Neural progenitor cell (in vitro differentiated cells): ENCODE data around the gene TCF7L1. TPM values are rescaled to one million over a fixed set of nuclear protein-coding genes. Genes with fewer than 3 reads are reported as not detected.

Experiments used
- DNase-seq: peaks from one replicate; pipeline ENCODE4 v3.0.0-alpha.2; 2016; ENCODE audit warnings: low spot score
- H2AFZ ChIP-seq: fragments of 200-600 bp; sonication (generic); replicated peaks from 2 replicates; pipeline ENCODE4 v1.6.1; 2016; ENCODE audit warnings: antibody characterized with exemption
- H3F3A ChIP-seq: fragments of 200-600 bp; sonication (generic); 2 replicates; pipeline ENCODE4 v1.6.1; 2016; ENCODE audit warnings: antibody characterized with exemption, low read depth
- H3K27ac ChIP-seq: fragments of 200-600 bp; sonication (generic); 2 replicates; pipeline ENCODE4 v1.5.1; 2016; ENCODE audit warnings: mild to moderate bottlenecking
- H3K27me3 ChIP-seq: fragments of 200-600 bp; sonication (generic); 2 replicates; pipeline ENCODE4 v1.6.1; 2016; ENCODE audit warnings: mild to moderate bottlenecking, moderate library complexity
- H3K36me3 ChIP-seq: fragments of 200-600 bp; sonication (generic); 2 replicates; pipeline ENCODE4 v1.5.1; 2016
- H3K4me1 ChIP-seq: fragments of 200-600 bp; sonication (generic); 2 replicates; pipeline ENCODE4 v1.6.1; 2016; ENCODE audit warnings: mixed run types
- H3K4me2 ChIP-seq: fragments of 200-600 bp; sonication (generic); 2 replicates; pipeline ENCODE4 v1.6.1; 2016
- H3K4me3 ChIP-seq: fragments of 200-600 bp; sonication (generic); 2 replicates; pipeline ENCODE4 v1.5.1; 2016
- H3K79me2 ChIP-seq: fragments of 200-600 bp; sonication (generic); 2 replicates; pipeline ENCODE4 v1.6.1; 2016; ENCODE audit warnings: low read depth
- H3K9ac ChIP-seq: fragments of 200-600 bp; sonication (generic); 2 replicates; pipeline ENCODE4 v1.6.1; 2016
- H3K9me3 ChIP-seq: fragments of 200-600 bp; sonication (generic); 2 replicates; pipeline ENCODE4 v1.5.1; 2016; ENCODE audit warnings: low read depth
- H4K20me1 ChIP-seq: fragments of 200-600 bp; sonication (generic); 2 replicates; pipeline ENCODE4 v1.6.1; 2016; ENCODE audit warnings: low read depth
- H3K27ac Mint-ChIP-seq: 3 replicates; pipeline ENCODE4 v1.8.0; 2021; ENCODE audit warnings: mixed read lengths
- H3K27me3 Mint-ChIP-seq: 2 replicates; pipeline ENCODE4 v1.8.0; 2022; ENCODE audit warnings: low read depth, mild to moderate bottlenecking, inconsistent platforms, moderate library complexity, mixed read lengths; ENCODE audit not compliant: insufficient read depth
- H3K36me3 Mint-ChIP-seq: 3 replicates; pipeline ENCODE4 v1.8.0; 2021; ENCODE audit warnings: mixed read lengths
- H3K4me1 Mint-ChIP-seq: 3 replicates; pipeline ENCODE4 v1.8.0; 2021; ENCODE audit warnings: mixed read lengths
- H3K4me3 Mint-ChIP-seq: 3 replicates; pipeline ENCODE4 v1.8.0; 2021; ENCODE audit warnings: mild to moderate bottlenecking, moderate library complexity, mixed read lengths
- H3K9me3 Mint-ChIP-seq: 3 replicates; pipeline ENCODE4 v1.8.0; 2020; ENCODE audit warnings: mixed read lengths
- CTCF ChIP-seq: fragments of 200-600 bp; sonication (generic); IDR thresholded peaks from 2 replicates; pipeline ENCODE4 v1.5.1; 2017; ENCODE audit warnings: antibody characterized with exemption, mild to moderate bottlenecking
- EZH2 ChIP-seq: fragments of 200-600 bp; sonication (generic); IDR thresholded peaks from 2 replicates; pipeline ENCODE4 v1.6.1; 2017; ENCODE audit warnings: antibody characterized with exemption, mild to moderate bottlenecking, moderate library complexity
- EZH2phosphoT487 ChIP-seq: fragments of 200-600 bp; sonication (generic); IDR thresholded peaks from 2 replicates; pipeline ENCODE4 v1.6.1; 2017; ENCODE audit warnings: antibody characterized with exemption
- total RNA-seq: library from RNA; depleted of rRNA; stranded (reverse); fragments of >200 nt; gene quantifications from 2 replicates; pipeline ENCODE4 v1.2.3, GENCODE V29; 2015; ENCODE audit warnings: low replicate concordance

Gene TCF7L1
- total RNA-seq, 1 donor from 2014 or later: 1.0 TPM

GRCh38 chr2:85180322-85181133 lies 47.3 kb downstream of the TCF7L1 start:
- Histone ChIP-seq H3K9me3 (no peaks in the 10 kb centered on the region), H3F3A (peaks cover 46% of the 10 kb centered on the region), H2AFZ (no peak overlapping the region), H3K4me3 (no peak overlapping the region), H3K79me2 (peaks cover 46% of the 10 kb centered on the region), H3K36me3 (no peaks in the 10 kb centered on the region), H3K4me1 (peaks cover 42% of the 10 kb centered on the region), H4K20me1 (peaks cover 23% of the 10 kb centered on the region), H3K27ac (no peak overlapping the region), H3K4me2 (peak overlapping the region; percentile 54), H3K27me3 (no peaks in the 10 kb centered on the region), H3K9ac (no peak overlapping the region)
- DNase-seq: no peak
- H3K36me3 Mint-ChIP-seq: peaks cover 13% of the 10 kb centered on the region
- peaks cover 51% of the 10 kb centered on the region for H3K4me1 Mint-ChIP-seq
- peak overlapping the region; percentile 18 for H3K27ac Mint-ChIP-seq
- H3K4me3 Mint-ChIP-seq: no peak overlapping the region
- TF ChIP-seq EZH2phosphoT487: no peak
- TF ChIP-seq CTCF: no peak
- no peak for TF ChIP-seq EZH2
- H3K9me3 Mint-ChIP-seq: peaks cover 1% of the 10 kb centered on the region
- H3K27me3 Mint-ChIP-seq: peaks cover 6% of the 10 kb centered on the region

GRCh38 chr2:85181134-85181631 lies 48.0 kb downstream of the TCF7L1 start:
- Mint-ChIP-seq H3K36me3 (peaks cover 13% of the 10 kb centered on the region), H3K27me3 (peaks cover 7% of the 10 kb centered on the region), H3K4me1 (peaks cover 47% of the 10 kb centered on the region), H3K27ac (peak overlapping the region; percentile 15), H3K4me3 (no peak overlapping the region), H3K9me3 (peaks cover 3% of the 10 kb centered on the region)
- peak; percentile 24 for DNase-seq
- Histone ChIP-seq H3K4me1 (peaks cover 36% of the 10 kb centered on the region), H3K9me3 (no peaks in the 10 kb centered on the region), H4K20me1 (peaks cover 21% of the 10 kb centered on the region), H3K4me3 (no peak overlapping the region), H3K79me2 (peaks cover 39% of the 10 kb centered on the region), H3F3A (peaks cover 40% of the 10 kb centered on the region), H3K36me3 (no peaks in the 10 kb centered on the region), H3K27ac (no peak overlapping the region), H3K4me2 (peak overlapping the region; percentile 35), H2AFZ (no peak overlapping the region), H3K9ac (no peak overlapping the region), H3K27me3 (no peaks in the 10 kb centered on the region)
- TF ChIP-seq EZH2 (no peak), CTCF (peak; percentile 19)

GRCh38 chr2:85181844-85182456 lies 48.8 kb downstream of the TCF7L1 start:
- no peak overlapping the region for H3K4me3 Mint-ChIP-seq
- H3K4me1 ChIP-seq: peaks cover 32% of the 10 kb centered on the region
- no peak for TF ChIP-seq EZH2
- TF ChIP-seq CTCF: no peak
- TF ChIP-seq EZH2phosphoT487: no peak
- no peaks in the 10 kb centered on the region for H3K9me3 ChIP-seq
- H3K27me3 Mint-ChIP-seq: peaks cover 7% of the 10 kb centered on the region
- peaks cover 47% of the 10 kb centered on the region for H3K4me1 Mint-ChIP-seq
- no peak overlapping the region for H2AFZ ChIP-seq
- peaks cover 14% of the 10 kb centered on the region for H3K36me3 Mint-ChIP-seq
- no peak overlapping the region for H3K4me2 ChIP-seq
- H4K20me1 ChIP-seq: peaks cover 21% of the 10 kb centered on the region
- H3K27me3 ChIP-seq: no peaks in the 10 kb centered on the region
- no peaks in the 10 kb centered on the region for H3K36me3 ChIP-seq
- H3K27ac Mint-ChIP-seq: no peak overlapping the region
- DNase-seq: no peak
- peaks cover 4% of the 10 kb centered on the region for H3K9me3 Mint-ChIP-seq
- H3K9ac ChIP-seq: no peak overlapping the region
- H3F3A ChIP-seq: peaks cover 34% of the 10 kb centered on the region
- peaks cover 34% of the 10 kb centered on the region for H3K79me2 ChIP-seq
- no peak overlapping the region for H3K4me3 ChIP-seq
- H3K27ac ChIP-seq: no peak overlapping the region
